DOHH2 (cell line): ENCODE results near the gene CFAP221.

Experiments used
- H3F3A ChIP-seq: fragments of 200-600 bp; sonication (generic), shearing (Covaris generic); 2 replicates; pipeline ENCODE4 v1.6.0; 2016; ENCODE audit warnings: antibody characterized with exemption, mild to moderate bottlenecking; ENCODE audit not compliant: control insufficient read depth, insufficient read depth
- H3K27ac ChIP-seq: fragments of 200-600 bp; sonication (generic); 2 replicates; pipeline ENCODE4 v1.5.1; 2014; ENCODE audit warnings: low read depth, mild to moderate bottlenecking, low read length, moderate library complexity
- H3K27me3 ChIP-seq: fragments of 200-600 bp; sonication (generic); 2 replicates; pipeline ENCODE4 v1.6.1; 2014; ENCODE audit warnings: mild to moderate bottlenecking, low read length, mixed read lengths; ENCODE audit not compliant: control insufficient read depth
- H3K36me3 ChIP-seq: fragments of 200-600 bp; sonication (generic); 2 replicates; pipeline ENCODE4 v1.6.1; 2014; ENCODE audit warnings: mild to moderate bottlenecking, low read length, moderate library complexity, mixed read lengths; ENCODE audit not compliant: control insufficient read depth
- H3K4me1 ChIP-seq: fragments of 200-600 bp; sonication (generic); 2 replicates; pipeline ENCODE4 v1.6.1; 2014; ENCODE audit warnings: mild to moderate bottlenecking, low read length, mixed read lengths; ENCODE audit not compliant: control insufficient read depth
- H3K4me2 ChIP-seq: fragments of 200-600 bp; sonication (generic); 2 replicates; pipeline ENCODE4 v1.6.0; 2014; ENCODE audit warnings: mild to moderate bottlenecking, low read length, moderate library complexity
- H3K4me3 ChIP-seq: fragments of 200-600 bp; sonication (generic); 2 replicates; pipeline ENCODE4 v1.5.1; 2014; ENCODE audit warnings: mild to moderate bottlenecking, low read length, mixed read lengths
- H3K79me2 ChIP-seq: fragments of 200-600 bp; sonication (generic); 2 replicates; pipeline ENCODE4 v1.6.1; 2014; ENCODE audit warnings: mild to moderate bottlenecking, low read length, mixed read lengths; ENCODE audit not compliant: control insufficient read depth
- H3K9me2 ChIP-seq: fragments of 200-600 bp; sonication (generic); replicated peaks from 2 replicates; pipeline ENCODE4 v1.6.1; 2014; ENCODE audit warnings: mild to moderate bottlenecking, low read length, mixed read lengths; ENCODE audit not compliant: control insufficient read depth
- H3K9me3 ChIP-seq: fragments of 200-600 bp; sonication (generic); 2 replicates; pipeline ENCODE4 v1.6.1; 2014; ENCODE audit warnings: antibody characterized with exemption, low read length, mixed read lengths; ENCODE audit not compliant: control insufficient read depth, insufficient read depth
- H4K20me1 ChIP-seq: fragments of 200-600 bp; sonication (generic); 2 replicates; pipeline ENCODE4 v1.6.0; 2014; ENCODE audit warnings: low read depth, mild to moderate bottlenecking, antibody characterized with exemption, low read length, moderate library complexity; ENCODE audit not compliant: control insufficient read depth, insufficient read depth
- EZH2phosphoT487 ChIP-seq: fragments of 200-600 bp; sonication (generic); IDR thresholded peaks from 2 replicates; pipeline ENCODE4 v1.6.1; 2017; ENCODE audit warnings: borderline replicate concordance, mild to moderate bottlenecking, antibody characterized with exemption, low read length, moderate library complexity, mixed read lengths
- TF ChIP-seq, protein P1 (sequence below): fragments of 200-600 bp; sonication (generic); IDR thresholded peaks from one replicate; pipeline ENCODE4 v1.5.1; 2014; ENCODE audit warnings: antibody characterized with exemption, mild to moderate bottlenecking, low read depth, low read length; ENCODE audit not compliant: poor library complexity, severe bottlenecking

The CFAP221 gene

DNA sequence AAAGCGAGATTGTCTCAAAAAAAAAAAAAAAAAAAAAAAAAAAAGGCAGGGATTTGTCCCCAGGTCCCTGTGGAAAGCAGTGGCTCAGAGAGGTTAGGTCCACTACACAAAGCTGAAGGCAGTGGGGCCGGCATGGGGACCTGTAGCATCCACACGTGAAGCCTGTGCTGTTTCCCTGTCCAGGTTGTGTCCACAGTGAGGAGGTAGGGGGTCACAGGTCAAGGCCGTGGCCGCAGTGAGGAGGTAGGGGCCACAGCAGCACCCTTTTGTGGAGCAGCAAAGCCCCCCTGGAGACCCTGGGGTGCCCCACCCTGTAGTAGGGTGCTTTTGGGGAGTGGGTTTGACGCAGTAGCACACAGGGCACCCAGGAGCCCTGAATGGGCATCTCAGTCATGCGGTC lies 148.7 kb downstream of the CFAP221 start:
- TF ChIP-seq, protein P1, sequence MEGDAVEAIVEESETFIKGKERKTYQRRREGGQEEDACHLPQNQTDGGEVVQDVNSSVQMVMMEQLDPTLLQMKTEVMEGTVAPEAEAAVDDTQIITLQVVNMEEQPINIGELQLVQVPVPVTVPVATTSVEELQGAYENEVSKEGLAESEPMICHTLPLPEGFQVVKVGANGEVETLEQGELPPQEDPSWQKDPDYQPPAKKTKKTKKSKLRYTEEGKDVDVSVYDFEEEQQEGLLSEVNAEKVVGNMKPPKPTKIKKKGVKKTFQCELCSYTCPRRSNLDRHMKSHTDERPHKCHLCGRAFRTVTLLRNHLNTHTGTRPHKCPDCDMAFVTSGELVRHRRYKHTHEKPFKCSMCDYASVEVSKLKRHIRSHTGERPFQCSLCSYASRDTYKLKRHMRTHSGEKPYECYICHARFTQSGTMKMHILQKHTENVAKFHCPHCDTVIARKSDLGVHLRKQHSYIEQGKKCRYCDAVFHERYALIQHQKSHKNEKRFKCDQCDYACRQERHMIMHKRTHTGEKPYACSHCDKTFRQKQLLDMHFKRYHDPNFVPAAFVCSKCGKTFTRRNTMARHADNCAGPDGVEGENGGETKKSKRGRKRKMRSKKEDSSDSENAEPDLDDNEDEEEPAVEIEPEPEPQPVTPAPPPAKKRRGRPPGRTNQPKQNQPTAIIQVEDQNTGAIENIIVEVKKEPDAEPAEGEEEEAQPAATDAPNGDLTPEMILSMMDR, result no peak
- Histone ChIP-seq H3K79me2 (no peaks in the 10 kb centered on the region), H3K27ac (no peak overlapping the region), H3K4me1 (peaks cover 6% of the 10 kb centered on the region), H4K20me1 (no peaks in the 10 kb centered on the region), H3K4me2 (no peak overlapping the region), H3F3A (no peaks in the 10 kb centered on the region), H3K27me3 (0 out of 2 replicates have a peak, but pooled peaks cover 4% of the 10 kb centered on the region), H3K36me3 (peaks cover 3% of the 10 kb centered on the region; the same call in 1 of the 2 replicates), H3K4me3 (no peak overlapping the region), H3K9me3 (no peaks in the 10 kb centered on the region), H3K9me2 (no peaks in the 10 kb centered on the region)

DNA sequence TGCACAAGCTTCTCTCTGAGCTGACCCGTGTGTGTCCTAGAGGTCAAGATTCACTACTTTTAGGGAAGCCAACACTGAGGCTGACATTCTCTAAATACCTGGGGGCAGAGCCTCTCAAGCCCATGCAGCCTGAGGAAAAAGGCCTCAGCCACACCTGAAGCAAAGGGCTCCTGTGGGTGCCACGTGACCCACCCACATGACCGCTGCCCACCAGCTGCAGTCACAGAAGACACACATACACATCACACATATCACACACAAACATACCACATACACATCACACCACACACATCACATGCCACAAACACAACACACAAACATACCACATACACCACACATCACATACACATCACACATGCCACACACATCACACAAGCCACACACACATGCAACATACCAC lies 149.3 kb downstream of the CFAP221 start:
- H3K36me3 ChIP-seq, result no peaks in the 10 kb centered on the region
- H3K9me2 ChIP-seq, result no peaks in the 10 kb centered on the region
- no peaks in the 10 kb centered on the region for H3K9me3 ChIP-seq
- H3K27me3 ChIP-seq, result 0 out of 2 replicates have a peak, but pooled peaks cover 4% of the 10 kb centered on the region
- no peaks in the 10 kb centered on the region for H4K20me1 ChIP-seq
- no peak overlapping the region for H3K4me3 ChIP-seq
- TF ChIP-seq, protein P1, result no peak
- no peak for TF ChIP-seq EZH2phosphoT487
- peaks cover 6% of the 10 kb centered on the region for H3K4me1 ChIP-seq
- no peak overlapping the region for H3K27ac ChIP-seq
- no peak overlapping the region for H3K4me2 ChIP-seq
- H3K79me2 ChIP-seq, result no peaks in the 10 kb centered on the region
- H3F3A ChIP-seq, result no peaks in the 10 kb centered on the region

DNA sequence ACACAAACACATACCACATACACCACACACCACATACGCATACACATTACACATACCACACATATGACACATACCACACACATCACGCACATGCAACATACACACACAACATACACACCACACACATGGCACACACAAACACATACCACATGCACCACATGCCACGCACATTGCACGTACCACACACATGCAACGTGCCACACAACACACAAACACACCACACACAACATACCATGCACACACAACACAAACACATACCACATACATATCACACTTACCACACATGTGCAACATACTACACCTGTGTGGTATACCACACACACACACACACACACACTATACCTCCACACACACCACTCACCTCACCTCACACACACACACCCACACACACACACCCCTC lies 149.7 kb downstream of the CFAP221 start:
- Histone ChIP-seq H3F3A (no peaks in the 10 kb centered on the region), H3K27ac (no peak overlapping the region), H3K79me2 (no peaks in the 10 kb centered on the region), H4K20me1 (no peaks in the 10 kb centered on the region), H3K9me3 (no peaks in the 10 kb centered on the region), H3K4me2 (no peak overlapping the region), H3K27me3 (0 out of 2 replicates have a peak, but pooled peaks cover 4% of the 10 kb centered on the region), H3K36me3 (no peaks in the 10 kb centered on the region), H3K4me1 (peaks cover 6% of the 10 kb centered on the region), H3K9me2 (no peaks in the 10 kb centered on the region), H3K4me3 (no peak overlapping the region)
- TF ChIP-seq, protein P1, result no peak
- TF ChIP-seq EZH2phosphoT487, result no peak

GRCh38 chr2:119694470-119694844 lies 150.2 kb downstream of the CFAP221 start:
- Histone ChIP-seq H3K79me2 (no peaks in the 10 kb centered on the region), H3K36me3 (no peaks in the 10 kb centered on the region), H3K27ac (no peak overlapping the region), H3K9me3 (no peaks in the 10 kb centered on the region), H3K27me3 (0 out of 2 replicates have a peak, but pooled peaks cover 4% of the 10 kb centered on the region), H3K4me3 (no peak overlapping the region), H3K4me2 (no peak overlapping the region), H3K9me2 (no peaks in the 10 kb centered on the region), H3F3A (no peaks in the 10 kb centered on the region), H4K20me1 (no peaks in the 10 kb centered on the region), H3K4me1 (peaks cover 6% of the 10 kb centered on the region)
- TF ChIP-seq EZH2phosphoT487, result no peak
- TF ChIP-seq, protein P1, result no peak
